ENCODE results near the gene COL4A5. TPM values are rescaled to one million over a fixed set of nuclear protein-coding genes. Genes with fewer than 3 reads are reported as not detected.

COL4A5 gene
- total RNA-seq, 2 experiments from 2014 or later = not detected

GRCh38 chrX:108447303-108447702, 7.7 kb downstream of the COL4A5 start:
- H3K27me3 ChIP-seq (ENCODE audit: control insufficient read depth in 1 of 2, insufficient read depth in 2 of 2, low read length in 2 of 2) = no peaks in the 10 kb centered on the region
- no peak overlapping the region for H3K27ac ChIP-seq (ENCODE audit: low read depth in 1 of 2, low read length in 2 of 2)
- H3K9me3 Mint-ChIP-seq = no peaks in the 10 kb centered on the region
- H3K4me3 ChIP-seq (ENCODE audit: low read length) = no peak overlapping the region
- H3K9me3 ChIP-seq (ENCODE audit: control insufficient read depth in 1 of 2, insufficient read depth in 1 of 2, low read length in 2 of 2) = no peaks in the 10 kb centered on the region
- ChIA-PET CTCF (no interaction called here), POLR2A (no interaction called here)
- H3K36me3 Mint-ChIP-seq (ENCODE audit: low read depth) = no peaks in the 10 kb centered on the region
- TF ChIP-seq CTCF (IDR thresholded peaks at IDR 0.05) = no peak
- no peaks in the 10 kb centered on the region for H3K4me1 ChIP-seq (ENCODE audit: insufficient read depth, low read length)
- no peak overlapping the region for H3K4me3 Mint-ChIP-seq
- ATAC-seq (ENCODE audit: poor library complexity) = no peak
- intact Hi-C loops (cut with DNase I, micrococcal nuclease) = no loop called here
- no peak for DNase-seq
- H3K27me3 Mint-ChIP-seq = peaks cover 3% of the 10 kb centered on the region
- no peaks in the 10 kb centered on the region for H3K4me1 Mint-ChIP-seq (ENCODE audit: low read depth)
- no peak overlapping the region for H3K27ac Mint-ChIP-seq
- H3K36me3 ChIP-seq (ENCODE audit: insufficient read depth, low read length) = no peaks in the 10 kb centered on the region

DNA sequence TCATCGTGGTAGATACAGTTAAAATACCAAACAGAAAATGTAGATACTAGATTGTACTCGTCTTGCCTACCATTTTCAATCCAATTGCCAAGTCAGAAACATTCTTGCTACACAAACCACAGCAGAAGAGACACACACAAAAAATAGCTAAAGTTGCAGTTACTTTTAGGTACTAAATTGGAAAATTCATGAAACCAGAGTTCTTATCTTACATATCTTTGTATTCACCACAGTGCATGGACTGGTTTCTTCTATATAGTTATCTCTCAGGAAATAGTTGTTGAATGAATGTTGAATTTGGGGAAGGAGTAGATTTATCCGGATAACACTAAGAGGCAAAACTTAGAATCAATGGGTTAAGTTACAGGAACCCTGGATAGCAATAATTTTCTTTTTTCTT, 14.2 kb downstream of the COL4A5 start:
- Mint-ChIP-seq H3K36me3 (ENCODE audit: low read depth) (no peaks in the 10 kb centered on the region), H3K4me3 (no peak overlapping the region), H3K27me3 (no peaks in the 10 kb centered on the region), H3K27ac (no peak overlapping the region), H3K9me3 (no peaks in the 10 kb centered on the region), H3K4me1 (ENCODE audit: low read depth) (no peaks in the 10 kb centered on the region)
- ATAC-seq (ENCODE audit: poor library complexity) (no peak), DNase-seq (no peak)
- CTCF ChIA-PET = no interaction called here
- intact Hi-C loops (cut with DNase I, micrococcal nuclease) = no loop called here
- Histone ChIP-seq H3K4me1 (ENCODE audit: insufficient read depth, low read length) (no peaks in the 10 kb centered on the region), H3K27me3 (ENCODE audit: control insufficient read depth in 1 of 2, insufficient read depth in 2 of 2, low read length in 2 of 2) (no peaks in the 10 kb centered on the region), H3K4me3 (ENCODE audit: low read length) (no peak overlapping the region), H3K27ac (ENCODE audit: low read depth in 1 of 2, low read length in 2 of 2) (no peak overlapping the region), H3K9me3 (ENCODE audit: control insufficient read depth in 1 of 2, insufficient read depth in 1 of 2, low read length in 2 of 2) (no peaks in the 10 kb centered on the region), H3K36me3 (ENCODE audit: insufficient read depth, low read length) (no peaks in the 10 kb centered on the region)
- TF ChIP-seq CTCF (IDR thresholded peaks at IDR 0.05) = no peak
- POLR2A ChIA-PET = no interaction called here

- ATAC-seq (ENCODE audit: poor library complexity) (no peak), DNase-seq (no peak)
- ChIA-PET POLR2A (no interaction called here), CTCF (no interaction called here)
- no peaks in the 10 kb centered on the region for H3K36me3 ChIP-seq (ENCODE audit: insufficient read depth, low read length)
- intact Hi-C loops (cut with DNase I, micrococcal nuclease) = no loop called here
- Mint-ChIP-seq H3K4me3 (no peak overlapping the region), H3K9me3 (no peaks in the 10 kb centered on the region), H3K4me1 (ENCODE audit: low read depth) (no peaks in the 10 kb centered on the region), H3K36me3 (ENCODE audit: low read depth) (no peaks in the 10 kb centered on the region), H3K27ac (no peak overlapping the region), H3K27me3 (no peaks in the 10 kb centered on the region)
- no peak overlapping the region for H3K4me3 ChIP-seq (ENCODE audit: low read length)
- TF ChIP-seq CTCF (IDR thresholded peaks at IDR 0.05) = no peak
- no peaks in the 10 kb centered on the region for H3K9me3 ChIP-seq (ENCODE audit: control insufficient read depth in 1 of 2, insufficient read depth in 1 of 2, low read length in 2 of 2)
- no peaks in the 10 kb centered on the region for H3K27me3 ChIP-seq (ENCODE audit: control insufficient read depth in 1 of 2, insufficient read depth in 2 of 2, low read length in 2 of 2)
- H3K27ac ChIP-seq (ENCODE audit: low read depth in 1 of 2, low read length in 2 of 2) = no peak overlapping the region
- no peaks in the 10 kb centered on the region for H3K4me1 ChIP-seq (ENCODE audit: insufficient read depth, low read length)
These were observed 17.4 kb downstream of the COL4A5 start for GRCh38 chrX:108456971-108457477.
